ENCODE results near the gene XYLT1.
A peak's percentile ranks its signal among the peaks of the same experiment; 100 is the strongest.

The XYLT1 gene, protein sequence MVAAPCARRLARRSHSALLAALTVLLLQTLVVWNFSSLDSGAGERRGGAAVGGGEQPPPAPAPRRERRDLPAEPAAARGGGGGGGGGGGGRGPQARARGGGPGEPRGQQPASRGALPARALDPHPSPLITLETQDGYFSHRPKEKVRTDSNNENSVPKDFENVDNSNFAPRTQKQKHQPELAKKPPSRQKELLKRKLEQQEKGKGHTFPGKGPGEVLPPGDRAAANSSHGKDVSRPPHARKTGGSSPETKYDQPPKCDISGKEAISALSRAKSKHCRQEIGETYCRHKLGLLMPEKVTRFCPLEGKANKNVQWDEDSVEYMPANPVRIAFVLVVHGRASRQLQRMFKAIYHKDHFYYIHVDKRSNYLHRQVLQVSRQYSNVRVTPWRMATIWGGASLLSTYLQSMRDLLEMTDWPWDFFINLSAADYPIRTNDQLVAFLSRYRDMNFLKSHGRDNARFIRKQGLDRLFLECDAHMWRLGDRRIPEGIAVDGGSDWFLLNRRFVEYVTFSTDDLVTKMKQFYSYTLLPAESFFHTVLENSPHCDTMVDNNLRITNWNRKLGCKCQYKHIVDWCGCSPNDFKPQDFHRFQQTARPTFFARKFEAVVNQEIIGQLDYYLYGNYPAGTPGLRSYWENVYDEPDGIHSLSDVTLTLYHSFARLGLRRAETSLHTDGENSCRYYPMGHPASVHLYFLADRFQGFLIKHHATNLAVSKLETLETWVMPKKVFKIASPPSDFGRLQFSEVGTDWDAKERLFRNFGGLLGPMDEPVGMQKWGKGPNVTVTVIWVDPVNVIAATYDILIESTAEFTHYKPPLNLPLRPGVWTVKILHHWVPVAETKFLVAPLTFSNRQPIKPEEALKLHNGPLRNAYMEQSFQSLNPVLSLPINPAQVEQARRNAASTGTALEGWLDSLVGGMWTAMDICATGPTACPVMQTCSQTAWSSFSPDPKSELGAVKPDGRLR

DNA sequence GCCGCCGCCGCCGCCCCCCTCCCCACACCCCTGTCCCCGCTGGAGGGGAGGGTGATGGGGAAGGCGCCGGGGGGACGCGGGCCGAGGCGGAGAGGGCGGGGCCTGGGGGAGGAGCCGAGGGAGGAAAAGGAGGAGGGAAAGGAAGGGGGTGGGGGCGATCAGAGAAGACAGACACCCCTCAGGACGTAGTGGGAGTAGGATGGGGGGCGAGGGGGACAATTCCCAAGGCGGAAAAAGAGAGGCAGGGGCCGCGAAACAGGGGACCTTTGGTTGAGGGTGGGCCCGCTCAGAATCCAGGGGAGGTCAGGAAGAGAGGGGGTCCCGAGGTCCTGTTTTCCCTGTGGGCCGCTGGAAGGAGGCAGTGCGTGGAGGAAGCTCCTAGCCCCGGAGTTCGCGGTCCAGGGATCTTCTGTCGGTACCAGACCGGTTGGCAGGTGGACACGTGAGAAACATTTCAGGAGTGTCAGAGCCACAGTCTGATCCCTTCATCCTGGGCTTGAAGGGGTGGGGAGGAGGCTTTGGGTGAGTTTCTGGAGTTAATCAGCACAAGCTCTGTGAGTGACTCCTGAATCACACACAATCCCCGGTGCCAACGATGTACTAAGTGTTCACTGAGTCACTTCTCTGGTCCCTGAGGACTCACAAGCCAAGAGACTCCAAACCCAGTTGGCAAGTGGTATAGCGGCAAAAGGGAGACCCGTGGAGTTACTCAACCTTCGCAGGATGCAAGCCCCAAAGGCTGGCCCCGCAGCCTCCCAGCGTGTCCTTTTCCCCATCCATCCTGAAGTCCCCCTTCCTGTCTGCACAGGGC lies at the start of gene XYLT1:
TSS of gene XYLT1 (minus strand) at position 53 of the 811 bp plus-strand sequence. CDS start 164 bp downstream, outside the sequence.
- Histone ChIP-seq H3K27ac (0 out of 2 replicates have a peak within 1 kb of the TSS, but pooled peaks have one; percentile 12), H3K27me3 (ENCODE audit: insufficient read depth, low read depth) (no peaks in the 10 kb centered on the region), H3K4me3 (IDR thresholded peaks at IDR 0.05; ENCODE audit: insufficient read depth, low read depth, low read length) (no peak within 1 kb of the TSS), H2AFZ (ENCODE audit: low read depth) (peak within 1 kb of the TSS; percentile 73), H3K9ac (peak within 1 kb of the TSS; percentile 54; the same call in 1 of the 2 replicates), H3K36me3 (ENCODE audit: insufficient read depth) (no peaks in the 10 kb centered on the region), H4K20me1 (ENCODE audit: insufficient read depth) (no peaks in the 10 kb centered on the region), H3K4me1 (ENCODE audit: low read depth, poor library complexity, severe bottlenecking) (peaks cover 28% of the 10 kb centered on the region), H3K79me2 (ENCODE audit: insufficient read depth, low read depth) (peaks cover 36% of the 10 kb centered on the region), H3K4me2 (peak within 1 kb of the TSS; percentile 98)
- no peak for TF ChIP-seq CTCF (conservative IDR thresholded peaks at IDR 0.05; ENCODE audit: low read depth, low read length)

DNA sequence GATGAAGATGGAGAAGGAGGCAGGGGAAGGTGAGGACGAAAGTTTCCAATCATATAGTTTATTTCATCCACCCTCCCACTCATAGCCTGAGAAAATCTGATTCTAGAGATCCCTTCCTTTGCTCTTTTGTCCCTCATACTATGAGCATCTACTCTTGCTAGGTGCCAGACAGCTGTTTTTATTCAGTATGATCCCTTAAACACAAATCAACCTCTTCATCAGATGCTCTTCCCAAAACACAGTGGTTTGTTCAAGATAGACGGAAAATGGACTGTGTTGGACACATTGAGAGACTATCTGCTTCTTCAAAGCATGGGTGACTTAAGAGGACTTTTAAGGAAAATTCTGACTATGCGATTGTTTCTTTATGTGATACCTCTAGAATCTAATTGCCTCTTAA lies 49.4 kb upstream of the XYLT1 start:
- Histone ChIP-seq H3K4me3 (IDR thresholded peaks at IDR 0.05; ENCODE audit: insufficient read depth, low read depth, low read length) (no peak overlapping the region), H3K27me3 (ENCODE audit: insufficient read depth, low read depth) (no peaks in the 10 kb centered on the region), H3K9ac (no peak overlapping the region), H3K36me3 (ENCODE audit: insufficient read depth) (no peaks in the 10 kb centered on the region), H2AFZ (ENCODE audit: low read depth) (no peak overlapping the region), H3K4me2 (no peak overlapping the region), H3K79me2 (ENCODE audit: insufficient read depth, low read depth) (no peaks in the 10 kb centered on the region), H3K4me1 (ENCODE audit: low read depth, poor library complexity, severe bottlenecking) (no peaks in the 10 kb centered on the region), H3K27ac (no peak overlapping the region), H4K20me1 (ENCODE audit: insufficient read depth) (no peaks in the 10 kb centered on the region)
- no peak for TF ChIP-seq CTCF (conservative IDR thresholded peaks at IDR 0.05; ENCODE audit: low read depth, low read length)

- Histone ChIP-seq H4K20me1 (ENCODE audit: insufficient read depth) (no peaks in the 10 kb centered on the region), H3K27ac (no peak overlapping the region), H3K4me2 (no peak overlapping the region), H3K36me3 (ENCODE audit: insufficient read depth) (no peaks in the 10 kb centered on the region), H3K4me3 (IDR thresholded peaks at IDR 0.05; ENCODE audit: insufficient read depth, low read depth, low read length) (no peak overlapping the region), H2AFZ (ENCODE audit: low read depth) (no peak overlapping the region), H3K27me3 (ENCODE audit: insufficient read depth, low read depth) (no peaks in the 10 kb centered on the region), H3K9ac (no peak overlapping the region), H3K4me1 (ENCODE audit: low read depth, poor library complexity, severe bottlenecking) (no peaks in the 10 kb centered on the region), H3K79me2 (ENCODE audit: insufficient read depth, low read depth) (no peaks in the 10 kb centered on the region)
- TF ChIP-seq CTCF (conservative IDR thresholded peaks at IDR 0.05; ENCODE audit: low read depth, low read length): no peak
Measured at GRCh38 chr16:17519101-17519955, 48.6 kb upstream of the XYLT1 start.
